B cell (primary cell): ENCODE results near the gene MAPRE2. TPM values are rescaled to one million over a fixed set of nuclear protein-coding genes. Genes with fewer than 3 reads are reported as not detected.

Experiments used
- ATAC-seq: fragments of 200-7000 bp; cut with Tn5 transposase; one replicate; pipeline ENCODE4 v1.10.0; 2021; ENCODE audit warnings: low read depth, mild to moderate bottlenecking, moderate number of reproducible peaks, moderate library complexity
- CTCF ChIA-PET: fragments of 350-600 bp; sonication (Branson Sonifier 250); formaldehyde crosslinking; loops from one replicate; lab custom pipeline; 2021; ENCODE audit warnings: antibody characterized with exemption, inconsistent platforms; lab: Charles Lee
- POLR2A ChIA-PET: fragments of 350-600 bp; sonication (Branson Sonifier 250); formaldehyde crosslinking; loops from one replicate; lab custom pipeline; 2021; ENCODE audit warnings: antibody characterized with exemption; lab: Charles Lee
- DNase-seq: peaks from one replicate; pipeline ENCODE4 v3.0.0; 2013
- H2AFZ ChIP-seq: 2 replicates; pipeline ENCODE4 v1.6.1; 2012; ENCODE audit warnings: mild to moderate bottlenecking, low read depth, low read length; ENCODE audit not compliant: insufficient read depth, poor library complexity, severe bottlenecking
- H3K27ac ChIP-seq, 2 donors: 1 replicate in 1 of 2; 2 replicates in 1 of 2; pipeline ENCODE4 v1.5.1; 2012 to 2013; ENCODE audit warnings: low read length in 2 of 2, mild to moderate bottlenecking in 2 of 2, moderate library complexity in 1 of 2
- H3K27me3 ChIP-seq, 4 experiments: fragments of 200-600 bp in 1 of 4; sonication (generic) in 1 of 4; replicated peaks in 1 of 4; 1 replicate in 2 of 4; 2 replicates in 2 of 4; pipeline versions ENCODE4 v1.6.1 to v1.7.0; 2013 to 2016; ENCODE audit warnings: low read length in 3 of 4, mild to moderate bottlenecking in 2 of 4, mixed read lengths in 1 of 4, moderate library complexity in 1 of 4; ENCODE audit not compliant: insufficient read depth in 4 of 4, control insufficient read depth in 3 of 4; ENCODE audit errors: control extremely low read depth in 1 of 4
- H3K36me3 ChIP-seq, 2 experiments: replicated peaks in 1 of 2; 1 replicate in 1 of 2; 2 replicates in 1 of 2; pipeline versions ENCODE4 v1.6.1 to v1.7.1; 2013; ENCODE audit warnings: low read length in 1 of 2; ENCODE audit not compliant: insufficient read depth in 2 of 2, control insufficient read depth in 1 of 2; ENCODE audit errors: control extremely low read depth in 1 of 2, extremely low read depth in 1 of 2
- H3K4me1 ChIP-seq, 2 donors: fragments of 200-600 bp in 1 of 2; sonication (generic) in 1 of 2; 1 replicate in 1 of 2; 2 replicates in 1 of 2; pipeline versions ENCODE4 v1.5.1 to v1.6.1; 2013 to 2017; ENCODE audit warnings: low read length in 2 of 2; ENCODE audit not compliant: control insufficient read depth in 2 of 2, insufficient read depth in 2 of 2
- H3K4me2 ChIP-seq: replicated peaks from 2 replicates; pipeline ENCODE3; 2012; ENCODE audit warnings: mild to moderate bottlenecking, low read depth, low read length; ENCODE audit not compliant: poor library complexity, severe bottlenecking
- H3K4me3 ChIP-seq, 5 experiments: fragments of 200-600 bp in 1 of 5; sonication (generic) in 1 of 5; 1 replicate in 3 of 5; 2 replicates in 2 of 5; pipeline versions ENCODE4 v1.5.1 to v1.7.0; 2011 to 2016; ENCODE audit warnings: low read length in 4 of 5, mild to moderate bottlenecking in 4 of 5, low read depth in 2 of 5, control low read depth in 1 of 5, moderate library complexity in 1 of 5; ENCODE audit not compliant: insufficient read depth in 1 of 5; ENCODE audit errors: control extremely low read depth in 1 of 5, extremely low read depth in 1 of 5
- H3K79me2 ChIP-seq: fragments of 200-600 bp; sonication (generic); one replicate; pipeline ENCODE4 v1.6.0; 2016; ENCODE audit warnings: low read length; ENCODE audit not compliant: control insufficient read depth, insufficient read depth
- H3K9ac ChIP-seq: fragments of 200-600 bp; sonication (generic); 2 replicates; pipeline ENCODE4 v1.6.1; 2017; ENCODE audit warnings: mild to moderate bottlenecking, low read length, moderate library complexity
- H3K9me3 ChIP-seq, 3 donors: one replicate each; pipeline versions ENCODE4 v1.6.1 to v1.7.1; 2013; ENCODE audit warnings: low read length in 2 of 3; ENCODE audit not compliant: control insufficient read depth in 2 of 3, insufficient read depth in 1 of 3; ENCODE audit errors: control extremely low read depth in 1 of 3
- H4K20me1 ChIP-seq: 2 replicates; pipeline ENCODE4 v1.6.0; 2012; ENCODE audit warnings: mild to moderate bottlenecking, low read length; ENCODE audit not compliant: insufficient read depth, control insufficient read depth, poor library complexity, severe bottlenecking
- H3K27ac Mint-ChIP-seq: one replicate; pipeline ENCODE4 v1.8.0; 2021; ENCODE audit warnings: mixed read lengths
- H3K27me3 Mint-ChIP-seq: one replicate; pipeline ENCODE4 v1.8.0; 2021; ENCODE audit warnings: mixed read lengths
- H3K4me1 Mint-ChIP-seq: one replicate; pipeline ENCODE4 v1.8.0; 2021; ENCODE audit warnings: mixed read lengths
- H3K4me3 Mint-ChIP-seq: one replicate; pipeline ENCODE4 v1.8.0; 2021; ENCODE audit warnings: mixed read lengths
- H3K9me3 Mint-ChIP-seq: one replicate; pipeline ENCODE4 v1.8.0; 2022; ENCODE audit warnings: mixed read lengths; ENCODE audit not compliant: insufficient read depth
- CTCF ChIP-seq: fragments of 200-600 bp; IDR thresholded peaks from one replicate; pipeline ENCODE4 v1.8.0; 2022; ENCODE audit warnings: antibody characterized with exemption, mild to moderate bottlenecking
- EZH2 ChIP-seq: IDR thresholded peaks from 2 replicates; pipeline ENCODE4 v1.6.1; 2012; ENCODE audit warnings: borderline replicate concordance, low read depth, mild to moderate bottlenecking, moderate library complexity, low read length; ENCODE audit not compliant: insufficient read depth, poor library complexity, severe bottlenecking
- WGBS: methylation state at CpG from one replicate; pipeline ENCODE4 v1.1.5; 2013; ENCODE audit warnings: missing lambda C conversion rate; ENCODE audit not compliant: insufficient coverage; 5-methylcytosine and 5-hydroxymethylcytosine counted together
- intact Hi-C: fragments of 100-400 bp; cut with micrococcal nuclease; formaldehyde crosslinking; loops from one replicate; pipeline ENCODE4 v1.10.0; 2022
- polyA plus RNA-seq: library from polyadenylated mRNA; depleted of rRNA; stranded (reverse); fragments of >200 nt; gene quantifications from 2 replicates; pipeline ENCODE4 v1.2.3, GENCODE V29; 2012
- total RNA-seq, 2 donors: library from RNA; stranded (reverse); fragments of 120-200 nt in 1 of 2; gene quantifications; 1 replicate in 1 of 2; 2 replicates in 1 of 2; pipeline versions ENCODE4 v1.2.3 to v1.2.4, GENCODE V29; 2013 to 2022

The MAPRE2 gene
- total and polyA plus RNA-seq, 2 donors (not counting 1 experiment from before 2014, with no cell fraction given), result 36.7 to 63.3 TPM

GRCh38 chr18:35186291-35187034 is 145.2 kb downstream of the MAPRE2 start:
- WGBS, result 28% methylated on average over 2 of the region's 6 CpGs
- H3K9me3 ChIP-seq, result no peaks in the 10 kb centered on the region
- Mint-ChIP-seq H3K27ac (no peak overlapping the region), H3K4me3 (no peak overlapping the region), H3K4me1 (peaks cover 7% of the 10 kb centered on the region), H3K9me3 (no peaks in the 10 kb centered on the region), H3K27me3 (no peaks in the 10 kb centered on the region)
- ChIA-PET CTCF (interaction anchor here (0.8 to 1.9 kb wide), 8 partner anchors 15 to 180 kb away, joined by 3 to 10 read pairs (median 4); no protein-coding TSS in a partner anchor), POLR2A (no interaction called here)
- ATAC-seq, result no peak
- H3K27me3 ChIP-seq, result no peaks in the 10 kb centered on the region
- no peaks in the 10 kb centered on the region for H3K36me3 ChIP-seq
- TF ChIP-seq CTCF (no peak), EZH2 (no peak)
- H3K79me2 ChIP-seq, result no peaks in the 10 kb centered on the region
- H3K4me2 ChIP-seq, result no peak overlapping the region
- H3K27ac ChIP-seq, result no peak overlapping the region
- DNase-seq, result no peak
- H2AFZ ChIP-seq, result no peak overlapping the region
- H3K4me3 ChIP-seq, result no peak overlapping the region
- no peaks in the 10 kb centered on the region for H4K20me1 ChIP-seq
- peaks cover 0 to 2% of the 10 kb centered on the region in 2 donors for H3K4me1 ChIP-seq
- no peak overlapping the region for H3K9ac ChIP-seq
- intact Hi-C loops, result no loop called here

- Histone ChIP-seq H3K79me2 (no peaks in the 10 kb centered on the region), H3K27ac (no peak overlapping the region), H3K9me3 (no peaks in the 10 kb centered on the region), H4K20me1 (no peaks in the 10 kb centered on the region), H3K27me3 (no peaks in the 10 kb centered on the region), H3K4me2 (no peak overlapping the region), H3K36me3 (no peaks in the 10 kb centered on the region), H3K9ac (no peak overlapping the region), H3K4me3 (no peak overlapping the region), H2AFZ (no peak overlapping the region), H3K4me1 (no peaks in the 10 kb centered on the region)
- Mint-ChIP-seq H3K4me1 (no peaks in the 10 kb centered on the region), H3K27ac (no peak overlapping the region), H3K27me3 (no peaks in the 10 kb centered on the region), H3K4me3 (no peak overlapping the region), H3K9me3 (no peaks in the 10 kb centered on the region)
- no peak for TF ChIP-seq CTCF
- intact Hi-C loops, result no loop called here
- ATAC-seq, result no peak
- DNase-seq, result no peak
- POLR2A ChIA-PET, result no interaction called here
- CTCF ChIA-PET, result interaction anchor here (1.1 to 1.4 kb wide), 2 partner anchors 169 to 183 kb away, joined by 3 to 5 read pairs; no protein-coding TSS in a partner anchor
- no CpG with 5 or more reads among the region's 1 CpG for WGBS
Measured at GRCh38 chr18:35189510-35189909, 148.3 kb downstream of the MAPRE2 start.
